SU-DHL-6 (cell line): ENCODE results near the gene NTM.

Experiments
- EZH2phosphoT487 ChIP-seq: fragments of 200-600 bp; sonication (generic), shearing (Covaris generic); conservative IDR thresholded peaks from 2 replicates; pipeline ENCODE4 v1.6.1; 2018; ENCODE audit warnings: mild to moderate bottlenecking, antibody characterized with exemption, low read length, moderate library complexity, mixed read lengths
- TF ChIP-seq, protein P1 (sequence below): fragments of 200-600 bp; sonication (generic); IDR thresholded peaks from one replicate; pipeline ENCODE4 v1.5.1; 2017; ENCODE audit warnings: antibody characterized with exemption, mild to moderate bottlenecking, low read length, moderate library complexity; ENCODE audit not compliant: insufficient read depth, poor library complexity, severe bottlenecking

DNA sequence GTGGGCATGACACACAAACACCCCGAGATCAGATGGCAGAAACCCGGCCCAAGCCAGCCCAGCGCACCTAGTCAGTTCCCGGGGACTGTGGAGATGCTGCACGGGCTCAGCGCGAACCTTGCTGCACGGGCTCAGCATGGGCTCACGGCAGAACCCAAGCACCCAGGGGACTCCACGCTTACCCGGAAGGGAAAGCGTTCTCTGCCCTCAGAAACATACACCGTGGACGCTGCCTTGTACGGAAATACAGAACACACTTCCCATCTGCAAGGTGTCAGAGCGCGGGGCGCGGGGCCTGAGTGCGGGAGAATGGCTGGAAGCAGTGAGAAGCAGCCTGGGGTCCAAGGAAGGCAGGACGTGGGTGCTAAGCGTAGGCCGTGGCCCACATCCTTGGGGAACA is 319.9 kb downstream of the NTM start:
- TF ChIP-seq, protein P1, sequence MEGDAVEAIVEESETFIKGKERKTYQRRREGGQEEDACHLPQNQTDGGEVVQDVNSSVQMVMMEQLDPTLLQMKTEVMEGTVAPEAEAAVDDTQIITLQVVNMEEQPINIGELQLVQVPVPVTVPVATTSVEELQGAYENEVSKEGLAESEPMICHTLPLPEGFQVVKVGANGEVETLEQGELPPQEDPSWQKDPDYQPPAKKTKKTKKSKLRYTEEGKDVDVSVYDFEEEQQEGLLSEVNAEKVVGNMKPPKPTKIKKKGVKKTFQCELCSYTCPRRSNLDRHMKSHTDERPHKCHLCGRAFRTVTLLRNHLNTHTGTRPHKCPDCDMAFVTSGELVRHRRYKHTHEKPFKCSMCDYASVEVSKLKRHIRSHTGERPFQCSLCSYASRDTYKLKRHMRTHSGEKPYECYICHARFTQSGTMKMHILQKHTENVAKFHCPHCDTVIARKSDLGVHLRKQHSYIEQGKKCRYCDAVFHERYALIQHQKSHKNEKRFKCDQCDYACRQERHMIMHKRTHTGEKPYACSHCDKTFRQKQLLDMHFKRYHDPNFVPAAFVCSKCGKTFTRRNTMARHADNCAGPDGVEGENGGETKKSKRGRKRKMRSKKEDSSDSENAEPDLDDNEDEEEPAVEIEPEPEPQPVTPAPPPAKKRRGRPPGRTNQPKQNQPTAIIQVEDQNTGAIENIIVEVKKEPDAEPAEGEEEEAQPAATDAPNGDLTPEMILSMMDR = no peak
- TF ChIP-seq EZH2phosphoT487 = no peak
